Measurements from ENCODE around the gene CD163. TPM values are rescaled to one million over a fixed set of nuclear protein-coding genes. Genes with fewer than 3 reads are reported as not detected.

The CD163 gene
- total RNA-seq, 1 donor from 2014 or later = 1.7 TPM

GRCh38 chr12:7496451-7496850 is 7.1 kb downstream of the CD163 start:
- H3K9me3 Mint-ChIP-seq (ENCODE audit: low read depth) = peaks cover 7% of the 10 kb centered on the region
- no peak overlapping the region for H3K27ac Mint-ChIP-seq
- no peak for DNase-seq (ENCODE audit: low spot score, unreplicated experiment)
- no peaks in the 10 kb centered on the region for H3K36me3 Mint-ChIP-seq (ENCODE audit: insufficient read depth)
- H3K27me3 Mint-ChIP-seq = no peaks in the 10 kb centered on the region
- H3K4me3 Mint-ChIP-seq (ENCODE audit: low read depth) = no peak overlapping the region
- H3K4me1 Mint-ChIP-seq (ENCODE audit: low read depth) = peaks cover 28% of the 10 kb centered on the region
- TF ChIP-seq CTCF (IDR thresholded peaks at IDR 0.05; ENCODE audit: unreplicated experiment) = no peak

- no peak for DNase-seq (ENCODE audit: low spot score, unreplicated experiment)
- Mint-ChIP-seq H3K4me1 (ENCODE audit: low read depth) (peaks cover 28% of the 10 kb centered on the region), H3K27me3 (no peaks in the 10 kb centered on the region), H3K36me3 (ENCODE audit: insufficient read depth) (no peaks in the 10 kb centered on the region), H3K9me3 (ENCODE audit: low read depth) (peaks cover 7% of the 10 kb centered on the region), H3K27ac (no peak overlapping the region), H3K4me3 (ENCODE audit: low read depth) (no peak overlapping the region)
- no peak for TF ChIP-seq CTCF (IDR thresholded peaks at IDR 0.05; ENCODE audit: unreplicated experiment)
Measured at GRCh38 chr12:7495136-7495535, 8.4 kb downstream of the CD163 start.

- Mint-ChIP-seq H3K4me1 (ENCODE audit: low read depth) (peaks cover 17% of the 10 kb centered on the region), H3K27ac (no peak overlapping the region), H3K9me3 (ENCODE audit: low read depth) (peaks cover 7% of the 10 kb centered on the region), H3K27me3 (no peaks in the 10 kb centered on the region), H3K4me3 (ENCODE audit: low read depth) (no peak overlapping the region), H3K36me3 (ENCODE audit: insufficient read depth) (no peaks in the 10 kb centered on the region)
- no peak for DNase-seq (ENCODE audit: low spot score, unreplicated experiment)
- TF ChIP-seq CTCF (IDR thresholded peaks at IDR 0.05; ENCODE audit: unreplicated experiment) = no peak
Measured at GRCh38 chr12:7493006-7493405, 10.6 kb downstream of the CD163 start.

GRCh38 chr12:7486512-7486911 is 17.1 kb downstream of the CD163 start:
- no peak overlapping the region for H3K27ac Mint-ChIP-seq
- no peaks in the 10 kb centered on the region for H3K27me3 Mint-ChIP-seq
- H3K4me3 Mint-ChIP-seq (ENCODE audit: low read depth) = no peak overlapping the region
- H3K9me3 Mint-ChIP-seq (ENCODE audit: low read depth) = no peaks in the 10 kb centered on the region
- H3K4me1 Mint-ChIP-seq (ENCODE audit: low read depth) = no peaks in the 10 kb centered on the region
- H3K36me3 Mint-ChIP-seq (ENCODE audit: insufficient read depth) = no peaks in the 10 kb centered on the region
- TF ChIP-seq CTCF (IDR thresholded peaks at IDR 0.05; ENCODE audit: unreplicated experiment) = no peak
- no peak for DNase-seq (ENCODE audit: low spot score, unreplicated experiment)

- no peaks in the 10 kb centered on the region for H3K9me3 Mint-ChIP-seq (ENCODE audit: low read depth)
- H3K27ac Mint-ChIP-seq = no peak overlapping the region
- no peak for DNase-seq (ENCODE audit: low spot score, unreplicated experiment)
- no peaks in the 10 kb centered on the region for H3K36me3 Mint-ChIP-seq (ENCODE audit: insufficient read depth)
- no peak for TF ChIP-seq CTCF (IDR thresholded peaks at IDR 0.05; ENCODE audit: unreplicated experiment)
- no peak overlapping the region for H3K4me3 Mint-ChIP-seq (ENCODE audit: low read depth)
- H3K4me1 Mint-ChIP-seq (ENCODE audit: low read depth) = no peaks in the 10 kb centered on the region
- H3K27me3 Mint-ChIP-seq = no peaks in the 10 kb centered on the region
Measured at GRCh38 chr12:7485095-7485494, 18.5 kb downstream of the CD163 start.

Measured in progenitor cell of endocrine pancreas (in vitro differentiated cells).